HG03565 (cell line): ENCODE results near the gene ZNF543.
"Not testable (repeated sequence)": the region's sequence is repeated elsewhere in the genome, so short reads cannot be mapped to it uniquely, and the experiment has no call there.

Experiments
- ATAC-seq: cut with Tn5 transposase; IDR thresholded peaks from one replicate; pipeline ENCODE4 v1.9.1; 2021; ENCODE audit warnings: mild to moderate bottlenecking, moderate library complexity; ENCODE audit not compliant: unreplicated experiment

The ZNF543 gene

GRCh38 chr19:57319869-57320179 lies 448 bp upstream of the ZNF543 start:
- no peak for ATAC-seq

- ATAC-seq, result no peak
These were observed 844 bp downstream of the ZNF543 start for GRCh38 chr19:57321116-57321515.

- ATAC-seq, result no peak
These were observed 1.5 kb downstream of the ZNF543 start for GRCh38 chr19:57321751-57322150.

- no peak for ATAC-seq
These were observed 4.7 kb downstream of the ZNF543 start for GRCh38 chr19:57324992-57325391.

- no peak for ATAC-seq
These were observed 7.7 kb downstream of the ZNF543 start for GRCh38 chr19:57327993-57328392.

GRCh38 chr19:57334191-57334590 lies 13.9 kb downstream of the ZNF543 start:
- ATAC-seq, result no peak

- no peak for ATAC-seq
These were observed 18.6 kb downstream of the ZNF543 start for GRCh38 chr19:57338877-57339276.

GRCh38 chr19:57342582-57342981 lies 22.3 kb downstream of the ZNF543 start:
- no peak for ATAC-seq

- no peak for ATAC-seq
These were observed 27.9 kb downstream of the ZNF543 start for GRCh38 chr19:57348136-57348535.

GRCh38 chr19:57350877-57351805 lies 30.9 kb downstream of the ZNF543 start, which contains the start of gene ZNF304:
Gene ZNF304 (plus strand): TSS chr19:57351271. CDS start chr19:57351665, 394 bp downstream.
- ATAC-seq, result peak; percentile 96

GRCh38 chr19:57351867-57352266 lies 31.6 kb downstream of the ZNF543 start:
- ATAC-seq, result no peak

GRCh38 chr19:57355916-57356315 lies 35.6 kb downstream of the ZNF543 start:
- no peak for ATAC-seq

- no peak for ATAC-seq
These were observed 37.1 kb downstream of the ZNF543 start for GRCh38 chr19:57357406-57357805.

GRCh38 chr19:57359300-57359699 lies 39.0 kb downstream of the ZNF543 start:
- ATAC-seq, result no peak

- ATAC-seq, result no peak
These were observed 42.1 kb downstream of the ZNF543 start for GRCh38 chr19:57362419-57362818.

- ATAC-seq, result peak; percentile 88
These were observed 42.9 kb downstream of the ZNF543 start, which contains the start of the genes TRAPPC2B and ZNF547 for GRCh38 chr19:57362997-57363687. Gene TRAPPC2B (plus strand): TSS chr19:57363551. CDS start chr19:57364834, 1,283 bp downstream. Gene ZNF547 (plus strand): TSS chr19:57363551. CDS start chr19:57368556, 5,005 bp downstream.

GRCh38 chr19:57363688-57364181 lies 43.5 kb downstream of the ZNF543 start:
- no peak for ATAC-seq

- no peak for ATAC-seq
These were observed 46.5 kb downstream of the ZNF543 start for GRCh38 chr19:57366776-57367175.

GRCh38 chr19:57374179-57374578 lies 53.9 kb downstream of the ZNF543 start:
- no peak for ATAC-seq

GRCh38 chr19:57374647-57375046 lies 54.4 kb downstream of the ZNF543 start:
- ATAC-seq, result not testable (repeated sequence)

- ATAC-seq, result no peak
These were observed 55.9 kb downstream of the ZNF543 start for GRCh38 chr19:57376151-57376550.
